ENCODE results near the gene LRRTM4. TPM values are rescaled to one million over a fixed set of nuclear protein-coding genes. Genes with fewer than 3 reads are reported as not detected.

The LRRTM4 gene
- total and polyA plus RNA-seq, 10 of the 15 experiments (the other 5 are each of a cell fraction or from before 2014, with no cell fraction given): 0.01 to 1.0 TPM; not detected in 8

DNA sequence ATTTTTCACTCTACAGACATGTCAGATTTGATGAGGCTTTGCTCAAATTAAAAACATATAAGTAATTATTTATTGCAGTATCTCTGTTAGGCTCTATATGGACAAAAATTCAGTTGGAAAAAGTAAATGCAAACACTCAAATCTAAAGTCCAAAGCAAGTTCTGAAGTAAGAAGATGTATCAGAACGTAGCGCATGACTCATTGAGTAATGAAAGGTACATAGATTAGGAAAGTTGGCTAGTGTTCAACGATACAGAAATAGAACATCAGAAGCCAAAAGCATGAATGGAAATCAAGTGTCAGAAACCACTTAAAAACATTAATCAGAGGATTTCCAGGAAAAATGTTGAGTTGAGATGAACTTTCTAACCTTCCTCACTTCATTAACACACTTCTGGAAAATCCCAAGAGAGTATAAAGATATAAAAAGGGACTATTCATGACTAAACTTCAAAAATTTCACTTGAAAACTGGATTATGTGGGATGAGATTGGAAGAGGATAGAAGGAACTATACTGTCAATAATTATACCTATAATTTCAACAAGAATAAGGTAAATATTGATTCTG, 494.1 kb downstream of the LRRTM4 start (continued):
- no peak for TF ChIP-seq CHD1 (IDR thresholded peaks at IDR 0.05; ENCODE audit: low read depth, low read length)

DNA sequence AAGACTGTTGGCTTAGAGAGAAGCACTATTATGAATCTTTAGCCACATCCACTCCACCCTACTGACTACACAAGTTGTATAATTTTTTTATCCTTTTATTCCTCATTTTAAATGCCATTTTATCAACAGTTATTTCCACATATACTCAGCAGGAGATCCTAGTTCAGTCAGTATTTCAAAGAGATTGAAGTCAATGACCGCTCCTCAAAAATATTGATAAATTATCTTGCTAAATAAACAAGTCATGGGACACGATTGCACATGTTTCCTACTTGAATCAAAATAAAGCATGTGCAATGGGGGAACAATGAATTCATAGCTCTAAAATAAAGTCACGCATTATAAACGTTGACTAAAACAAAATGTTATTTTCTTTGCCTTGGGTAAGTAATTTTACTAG, 496.5 kb downstream of the LRRTM4 start:
- ATAC-seq: no peak
- Histone ChIP-seq H3K27ac (ENCODE audit: control insufficient read depth, insufficient read depth) (no peak overlapping the region), H3K9me3 (replicated peaks; ENCODE audit: control insufficient read depth, insufficient read depth, low read length) (no peaks in the 10 kb centered on the region), H3K27me3 (replicated peaks in 1 of 2; ENCODE audit: control insufficient read depth in 2 of 2, insufficient read depth in 2 of 2, low read length in 1 of 2) (no peaks in the 10 kb centered on the region), H4K20me1 (ENCODE audit: control insufficient read depth, insufficient read depth) (no peaks in the 10 kb centered on the region), H3K79me2 (ENCODE audit: control insufficient read depth, insufficient read depth, low read length) (no peaks in the 10 kb centered on the region), H3K4me1 (ENCODE audit: control insufficient read depth, insufficient read depth, low read length) (no peaks in the 10 kb centered on the region), H3K4me3 (no peak overlapping the region), H3K4me2 (ENCODE audit: control insufficient read depth, insufficient read depth) (no peak overlapping the region), H3K36me3 (ENCODE audit: control insufficient read depth in 2 of 2, insufficient read depth in 2 of 2, low read length in 1 of 2) (no peaks in the 10 kb centered on the region), H3K9ac (ENCODE audit: control insufficient read depth, insufficient read depth, low read length) (no peak overlapping the region), H2AFZ (ENCODE audit: control insufficient read depth, low read depth, low read length) (no peak overlapping the region)
- SMC1A ChIA-PET (ENCODE audit: uncharacterized antibody, unreplicated experiment): interaction anchor here (0.7 kb wide), 1 partner anchor 71 kb away, joined by 3 read pairs; no protein-coding TSS in a partner anchor
- no peak for DNase-seq (ENCODE audit: low read depth, low spot score)
- BruUV-seq (replicated peaks): no TSS peak
- in situ Hi-C loops (cut with MboI) (no loop called here), intact Hi-C loops (cut with micrococcal nuclease; ENCODE audit: unreplicated experiment) (no loop called here)
- TF ChIP-seq, protein P1, sequence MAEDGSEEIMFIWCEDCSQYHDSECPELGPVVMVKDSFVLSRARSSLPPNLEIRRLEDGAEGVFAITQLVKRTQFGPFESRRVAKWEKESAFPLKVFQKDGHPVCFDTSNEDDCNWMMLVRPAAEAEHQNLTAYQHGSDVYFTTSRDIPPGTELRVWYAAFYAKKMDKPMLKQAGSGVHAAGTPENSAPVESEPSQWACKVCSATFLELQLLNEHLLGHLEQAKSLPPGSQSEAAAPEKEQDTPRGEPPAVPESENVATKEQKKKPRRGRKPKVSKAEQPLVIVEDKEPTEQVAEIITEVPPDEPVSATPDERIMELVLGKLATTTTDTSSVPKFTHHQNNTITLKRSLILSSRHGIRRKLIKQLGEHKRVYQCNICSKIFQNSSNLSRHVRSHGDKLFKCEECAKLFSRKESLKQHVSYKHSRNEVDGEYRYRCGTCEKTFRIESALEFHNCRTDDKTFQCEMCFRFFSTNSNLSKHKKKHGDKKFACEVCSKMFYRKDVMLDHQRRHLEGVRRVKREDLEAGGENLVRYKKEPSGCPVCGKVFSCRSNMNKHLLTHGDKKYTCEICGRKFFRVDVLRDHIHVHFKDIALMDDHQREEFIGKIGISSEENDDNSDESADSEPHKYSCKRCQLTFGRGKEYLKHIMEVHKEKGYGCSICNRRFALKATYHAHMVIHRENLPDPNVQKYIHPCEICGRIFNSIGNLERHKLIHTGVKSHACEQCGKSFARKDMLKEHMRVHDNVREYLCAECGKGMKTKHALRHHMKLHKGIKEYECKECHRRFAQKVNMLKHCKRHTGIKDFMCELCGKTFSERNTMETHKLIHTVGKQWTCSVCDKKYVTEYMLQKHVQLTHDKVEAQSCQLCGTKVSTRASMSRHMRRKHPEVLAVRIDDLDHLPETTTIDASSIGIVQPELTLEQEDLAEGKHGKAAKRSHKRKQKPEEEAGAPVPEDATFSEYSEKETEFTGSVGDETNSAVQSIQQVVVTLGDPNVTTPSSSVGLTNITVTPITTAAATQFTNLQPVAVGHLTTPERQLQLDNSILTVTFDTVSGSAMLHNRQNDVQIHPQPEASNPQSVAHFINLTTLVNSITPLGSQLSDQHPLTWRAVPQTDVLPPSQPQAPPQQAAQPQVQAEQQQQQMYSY (CRISPR knock-in tag; IDR thresholded peaks at IDR 0.05): no peak
- TF ChIP-seq STAT1 (conservative IDR thresholded peaks at IDR 0.05): no peak
- no peak for TF ChIP-seq RBBP5 (conservative IDR thresholded peaks at IDR 0.05)
- TF ChIP-seq, protein P2, sequence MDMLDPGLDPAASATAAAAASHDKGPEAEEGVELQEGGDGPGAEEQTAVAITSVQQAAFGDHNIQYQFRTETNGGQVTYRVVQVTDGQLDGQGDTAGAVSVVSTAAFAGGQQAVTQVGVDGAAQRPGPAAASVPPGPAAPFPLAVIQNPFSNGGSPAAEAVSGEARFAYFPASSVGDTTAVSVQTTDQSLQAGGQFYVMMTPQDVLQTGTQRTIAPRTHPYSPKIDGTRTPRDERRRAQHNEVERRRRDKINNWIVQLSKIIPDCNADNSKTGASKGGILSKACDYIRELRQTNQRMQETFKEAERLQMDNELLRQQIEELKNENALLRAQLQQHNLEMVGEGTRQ (IDR thresholded peaks at IDR 0.05; ENCODE audit: borderline replicate concordance, low read depth, low read length): no peak
- no peak for TF ChIP-seq ESRRA (IDR thresholded peaks at IDR 0.05; ENCODE audit: low read length)
- no peak for TF ChIP-seq MYB (IDR thresholded peaks at IDR 0.05; ENCODE audit: borderline replicate concordance, low read depth, low read length)
- TF ChIP-seq SMC3 (IDR thresholded peaks at IDR 0.05; ENCODE audit: borderline replicate concordance, low read length): no peak
- RAD21 ChIA-PET (ENCODE audit: unreplicated experiment): no interaction called here
- CTCF ChIA-PET: no interaction called here
- WGBS (ENCODE audit: insufficient coverage, insufficient replicate concordance, low lambda C conversion rate, missing lambda C conversion rate): 0% methylated on average over 4 of the region's 4 CpGs
- POLR2A ChIA-PET: no interaction called here
- no peak for FAIRE-seq

Measured in GM12878 (cell line).